T1000 (cell line): ENCODE results near the gene CATSPER4.

Experiments
- DNase-seq: peaks from one replicate; lab custom pipeline; 2025; ENCODE audit warnings: mixed read lengths; lab: John Stamatoyannopoulos, UW

The CATSPER4 gene

DNA sequence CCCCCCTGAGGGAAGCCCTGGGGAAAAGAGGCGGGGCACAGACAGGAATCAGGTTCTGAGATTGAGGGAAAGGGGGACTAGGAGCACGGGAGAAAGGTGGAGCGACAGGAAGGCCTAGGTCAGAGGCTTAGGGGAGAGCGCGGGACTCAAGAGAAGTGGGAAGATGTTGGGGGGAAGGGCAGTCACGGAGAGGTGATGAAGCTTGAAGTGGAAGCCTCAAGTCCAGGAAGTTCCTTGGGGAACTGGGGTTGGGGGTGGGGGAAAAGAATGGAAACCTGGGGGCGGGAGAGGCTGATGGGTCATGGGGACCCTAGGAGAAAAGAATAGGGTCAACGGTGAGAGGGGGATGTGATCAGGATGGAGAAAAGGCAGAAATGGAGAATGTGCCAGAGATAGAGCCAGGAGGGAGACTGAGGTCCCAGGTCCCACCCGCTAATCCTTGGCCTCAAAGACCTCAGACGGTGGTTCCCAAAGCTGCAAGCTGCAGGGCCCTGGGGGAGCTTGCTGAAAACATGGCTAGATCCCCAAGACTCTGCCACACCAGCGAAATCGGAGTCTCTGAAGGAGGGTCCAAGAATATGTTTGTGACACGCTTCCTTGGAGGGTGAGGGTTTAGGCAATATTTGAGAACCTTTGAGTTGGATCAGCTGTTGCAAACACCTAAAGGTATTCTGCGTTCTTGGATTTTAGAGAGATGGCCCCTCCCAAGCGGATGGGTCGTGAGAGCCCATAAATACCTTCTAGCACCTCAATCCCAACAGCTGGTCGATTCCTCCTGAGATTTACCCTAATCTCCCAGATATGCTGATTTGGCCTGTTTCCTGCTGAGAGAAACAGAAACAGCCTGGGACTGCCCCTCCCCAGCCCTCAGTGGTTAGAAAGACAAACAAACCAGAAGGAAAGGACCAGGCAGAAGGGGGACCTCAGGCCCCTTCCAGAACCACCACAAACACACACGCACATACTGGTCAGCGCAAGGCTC lies 25.2 kb upstream of the CATSPER4 start:
- no peak for DNase-seq

GRCh38 chr1:26166719-26167281 lies 23.6 kb upstream of the CATSPER4 start:
- DNase-seq, result no peak

GRCh38 chr1:26168410-26169197 lies 21.8 kb upstream of the CATSPER4 start, which contains the start of gene C1orf232:
Gene C1orf232, minus strand, starts transcription at chr1:26168963. Its CDS starts 464 bp downstream, at chr1:26168499.
- DNase-seq, result no peak

GRCh38 chr1:26169198-26169554 lies 21.2 kb upstream of the CATSPER4 start:
- no peak for DNase-seq

DNA sequence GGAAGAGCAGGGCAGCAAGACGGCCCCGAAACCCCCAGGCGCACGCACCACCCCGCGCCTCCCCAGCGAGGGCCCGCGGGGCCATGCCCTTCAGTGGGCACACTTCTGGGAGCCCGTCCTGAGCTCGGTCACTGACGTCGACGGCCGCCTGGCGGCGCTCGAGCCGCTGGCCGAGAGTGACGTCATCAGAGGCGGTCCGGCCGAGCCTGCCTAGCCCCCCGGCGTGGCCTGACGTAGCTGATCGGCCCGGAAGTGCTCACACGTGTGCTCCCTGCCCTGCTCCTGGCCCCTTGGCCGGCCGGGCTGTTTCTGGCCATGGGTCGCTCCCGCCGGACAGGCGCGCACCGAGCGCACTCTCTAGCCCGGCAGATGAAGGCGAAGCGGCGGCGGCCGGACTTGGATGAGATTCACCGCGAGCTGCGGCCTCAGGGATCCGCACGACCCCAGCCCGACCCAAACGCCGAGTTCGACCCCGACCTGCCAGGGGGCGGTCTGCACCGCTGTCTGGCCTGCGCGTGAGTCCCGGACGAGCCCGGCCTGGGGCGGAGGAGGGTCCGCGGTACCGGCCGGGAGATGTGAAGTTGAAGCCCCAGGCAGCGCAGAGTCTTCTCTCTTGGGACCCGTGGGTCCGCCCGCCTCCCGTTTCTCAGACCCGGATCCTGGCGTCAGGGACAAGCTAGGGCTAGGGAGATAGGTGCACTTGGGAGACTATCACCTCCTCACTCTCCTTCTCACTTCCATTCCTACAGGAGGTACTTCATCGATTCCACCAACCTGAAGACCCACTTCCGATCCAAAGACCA lies 20.5 kb upstream of the CATSPER4 start, which contains the start of gene ZNF593:
TSS of gene ZNF593 (plus strand) at position 240 of the 803 bp plus-strand sequence. CDS start at position 316, 76 bp downstream.
- peak; percentile 87 for DNase-seq

- DNase-seq, result no peak
Measured at GRCh38 chr1:26170472-26170821, 20.0 kb upstream of the CATSPER4 start.

- DNase-seq, result no peak
Measured at GRCh38 chr1:26171084-26172072, 19.0 kb upstream of the CATSPER4 start, which contains the start of gene ZNF593OS. Gene ZNF593OS, minus strand, starts transcription at chr1:26171832. Its CDS starts 171 bp downstream, at chr1:26171661.

- no peak for DNase-seq
Measured at GRCh38 chr1:26175346-26175745, 15.1 kb upstream of the CATSPER4 start.

DNA sequence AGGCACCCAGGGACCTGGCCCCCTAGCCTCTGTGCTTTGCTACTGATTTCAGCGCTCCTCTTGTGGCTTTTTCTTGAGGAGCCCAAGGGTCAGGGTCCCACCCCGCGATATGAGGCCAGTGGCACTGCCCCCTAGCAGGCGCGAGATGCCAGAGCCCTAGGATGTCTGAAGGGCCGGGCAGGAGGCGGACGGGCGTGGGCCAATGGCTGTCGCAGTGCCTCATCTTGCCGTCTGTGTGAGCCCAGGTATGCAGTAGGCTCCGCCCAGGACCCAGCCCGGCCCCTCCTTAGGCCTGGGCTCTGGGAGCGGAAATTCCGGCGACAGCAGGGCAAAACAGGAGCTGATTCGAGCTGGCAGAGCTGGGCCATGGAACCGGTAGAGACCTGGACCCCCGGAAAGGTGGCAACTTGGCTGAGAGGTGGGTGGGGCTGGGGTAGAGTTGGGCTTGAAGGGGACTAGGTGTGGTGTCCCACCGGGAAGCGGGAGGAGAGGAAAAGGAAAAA lies 13.2 kb upstream of the CATSPER4 start, which contains the start of gene CNKSR1:
TSS of gene CNKSR1 (plus strand) at position 310 of the 503 bp plus-strand sequence. CDS start at position 367, 57 bp downstream.
- DNase-seq, result no peak

DNA sequence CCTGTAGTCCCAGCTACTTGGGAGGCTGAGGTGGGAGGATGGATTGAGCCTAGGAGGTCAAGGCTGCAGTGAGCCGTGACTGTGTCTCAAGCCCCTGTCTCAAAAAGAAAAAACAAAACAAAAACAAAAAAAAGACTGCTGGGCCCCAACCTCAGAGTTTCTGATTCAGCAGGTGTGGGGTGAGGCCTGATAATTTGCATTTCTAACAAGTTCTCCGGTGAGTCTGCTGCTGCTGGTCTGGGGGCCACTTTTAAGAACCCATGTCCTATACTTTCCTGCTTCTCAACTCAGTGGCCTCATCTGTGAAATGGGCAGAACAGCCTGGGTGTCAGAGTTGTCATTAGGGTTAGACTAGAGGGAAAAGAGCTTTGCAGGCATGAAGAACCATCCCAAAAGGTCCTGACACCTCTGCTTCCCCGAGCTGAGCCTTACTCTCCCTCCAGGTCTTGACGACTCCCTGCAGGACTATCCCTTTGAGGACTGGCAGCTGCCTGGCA lies 10.3 kb upstream of the CATSPER4 start:
- DNase-seq, result no peak

GRCh38 chr1:26181586-26182382 lies 8.6 kb upstream of the CATSPER4 start:
- no peak for DNase-seq

DNA sequence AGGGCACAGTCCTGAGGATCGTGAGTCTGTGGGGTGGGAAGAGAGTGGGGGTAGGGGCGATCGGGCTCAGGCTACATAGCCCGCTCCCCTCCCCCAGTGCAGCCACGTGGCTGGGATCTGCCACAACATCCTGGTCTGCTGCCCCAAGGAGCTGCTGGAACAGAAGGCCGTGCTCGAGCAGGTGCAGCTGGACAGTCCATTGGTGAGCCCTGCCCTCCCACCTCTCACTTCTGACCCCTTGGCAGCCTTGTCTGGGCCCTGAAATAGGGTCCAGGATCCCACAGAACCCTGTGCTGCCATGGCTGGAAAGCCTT lies 8.1 kb upstream of the CATSPER4 start:
- DNase-seq, result no peak

DNA sequence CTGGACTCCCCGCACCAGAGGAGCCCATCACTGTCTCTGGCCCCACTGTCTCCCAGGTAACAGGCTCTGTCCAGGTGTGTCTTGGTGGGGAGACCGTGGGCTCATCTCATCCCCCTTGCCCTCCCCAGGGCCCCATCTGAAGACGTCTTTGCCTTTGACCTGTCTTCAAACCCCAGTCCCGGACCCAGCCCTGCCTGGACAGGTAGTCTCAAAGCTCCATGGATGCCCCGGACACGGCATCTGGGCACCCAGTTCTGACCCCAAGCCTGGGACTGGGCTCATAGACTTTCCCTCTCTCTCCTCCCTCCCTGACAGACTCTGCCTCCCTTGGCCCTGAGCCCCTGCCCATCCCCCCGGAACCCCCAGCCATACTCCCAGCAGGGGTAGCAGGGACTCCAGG lies 6.3 kb upstream of the CATSPER4 start:
- no peak for DNase-seq

GRCh38 chr1:26184883-26185282 lies 5.5 kb upstream of the CATSPER4 start:
- DNase-seq, result no peak

DNA sequence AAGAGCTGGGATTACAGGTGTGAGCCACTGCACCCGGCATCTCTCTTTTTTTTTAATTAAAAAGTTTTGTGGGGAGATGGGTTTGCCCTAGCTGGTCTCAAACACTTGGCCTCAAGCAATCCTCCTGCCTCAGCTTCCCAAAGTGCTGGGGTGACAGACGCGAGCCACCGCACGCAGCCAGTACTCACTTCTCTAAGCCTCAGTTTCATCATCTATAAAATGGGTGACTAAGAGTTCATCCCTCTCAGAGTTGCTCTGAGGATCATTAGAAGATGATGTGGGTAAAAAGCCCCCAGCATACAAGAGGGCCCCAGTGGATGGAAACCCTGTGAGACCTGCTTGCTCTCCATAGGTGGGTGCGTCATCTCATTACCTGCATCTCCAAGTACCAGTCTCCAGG lies 2.5 kb upstream of the CATSPER4 start:
- DNase-seq, result no peak

- no peak for DNase-seq
Measured at GRCh38 chr1:26188477-26188876, 1.9 kb upstream of the CATSPER4 start.

DNA sequence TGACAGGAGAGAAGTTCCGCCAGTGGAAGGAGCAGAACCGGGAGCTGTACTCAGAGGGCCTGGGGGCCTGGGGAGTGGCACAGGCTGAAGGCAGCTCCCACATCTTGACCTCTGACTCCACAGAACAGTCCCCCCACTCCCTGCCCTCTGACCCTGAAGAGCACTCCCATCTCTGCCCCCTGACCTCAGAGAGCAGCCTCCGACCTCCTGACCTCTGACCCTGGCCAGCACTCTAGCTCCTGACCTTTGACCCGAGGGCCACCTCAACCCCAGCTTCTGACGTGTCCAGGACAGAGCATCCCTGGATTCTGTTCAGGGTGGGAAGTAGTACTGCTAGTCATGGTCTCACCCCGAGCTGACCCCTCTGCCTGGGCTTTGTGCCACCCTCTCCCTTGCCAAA lies 1.1 kb upstream of the CATSPER4 start:
- DNase-seq, result no peak

GRCh38 chr1:26189751-26190275 lies 589 bp upstream of the CATSPER4 start:
- DNase-seq, result no peak

DNA sequence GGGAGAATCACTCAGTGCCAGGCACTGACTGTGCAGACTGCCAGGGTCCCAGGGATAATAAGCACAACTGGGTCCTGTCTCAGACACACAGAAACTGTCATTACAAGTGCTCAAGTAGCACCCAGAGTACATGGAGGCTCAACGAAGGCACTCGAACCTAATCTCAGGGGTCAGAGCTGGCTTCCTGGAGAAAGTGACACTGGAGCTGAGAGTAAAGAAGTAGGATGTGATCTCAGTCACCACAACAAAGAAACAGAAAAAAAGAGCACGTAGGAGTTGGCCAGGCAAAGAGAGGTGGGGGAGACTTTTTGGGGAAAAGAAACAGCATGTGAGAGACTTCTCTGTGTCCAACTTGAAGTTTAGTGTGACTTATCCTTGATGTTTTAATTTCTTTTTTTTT lies 1.3 kb downstream of the CATSPER4 start:
- no peak for DNase-seq
